Measurements from ENCODE around the gene HMX3.

HMX3 gene

GRCh38 chr10:123180101-123181090 is 44.6 kb downstream of the HMX3 start:
- no peak for DNase-seq

GRCh38 chr10:123183724-123184123 is 48.0 kb downstream of the HMX3 start:
- DNase-seq: no peak

- peak; percentile 49 for DNase-seq
Measured at GRCh38 chr10:123187781-123188180, 52.0 kb downstream of the HMX3 start.
